GM18517 (cell line): ENCODE measurements around the gene PLCB2.

Source experiments
- ATAC-seq: cut with Tn5 transposase; IDR thresholded peaks from one replicate; pipeline ENCODE4 v1.9.1; 2021; ENCODE audit warnings: mild to moderate bottlenecking, moderate library complexity; ENCODE audit not compliant: unreplicated experiment

Gene PLCB2

DNA sequence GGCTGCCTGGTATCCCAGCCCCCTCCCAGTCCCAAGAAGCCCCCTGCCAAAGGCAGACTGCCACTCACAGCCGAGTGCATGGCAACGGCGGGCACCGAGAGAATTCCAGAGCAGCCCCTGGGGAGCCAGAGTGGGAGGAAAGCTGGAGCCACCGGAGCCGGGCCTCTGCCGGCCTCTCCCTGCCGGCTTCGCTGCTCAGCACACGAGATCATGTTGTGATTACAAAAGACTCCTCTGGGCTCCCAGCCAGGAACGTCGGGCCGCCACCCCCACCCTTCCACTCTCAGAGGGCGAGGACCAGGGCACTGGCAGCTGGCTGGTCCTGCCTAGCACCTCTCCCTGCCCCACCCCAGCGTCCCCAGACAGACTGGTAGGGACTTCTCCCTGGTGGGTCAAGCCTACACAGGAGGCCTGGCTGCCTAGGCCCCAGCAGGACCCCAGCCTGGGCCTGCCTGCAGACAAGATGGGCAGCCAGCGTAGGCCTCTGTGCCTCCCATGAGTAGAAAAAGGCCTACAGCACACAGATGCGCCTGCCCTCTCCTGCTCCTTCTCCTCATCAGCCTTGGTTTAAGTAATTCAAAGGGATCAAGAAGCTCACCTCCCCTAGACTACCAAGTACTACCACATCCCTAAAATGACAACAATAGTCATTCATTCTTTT lies 33.1 kb upstream of the PLCB2 start, which contains the start of gene CCDC9B:
Gene CCDC9B, minus strand, starts transcription at position 200 of the 661 bp plus-strand sequence. Its CDS starts 120 bp downstream, at position 80.
- no peak for ATAC-seq

DNA sequence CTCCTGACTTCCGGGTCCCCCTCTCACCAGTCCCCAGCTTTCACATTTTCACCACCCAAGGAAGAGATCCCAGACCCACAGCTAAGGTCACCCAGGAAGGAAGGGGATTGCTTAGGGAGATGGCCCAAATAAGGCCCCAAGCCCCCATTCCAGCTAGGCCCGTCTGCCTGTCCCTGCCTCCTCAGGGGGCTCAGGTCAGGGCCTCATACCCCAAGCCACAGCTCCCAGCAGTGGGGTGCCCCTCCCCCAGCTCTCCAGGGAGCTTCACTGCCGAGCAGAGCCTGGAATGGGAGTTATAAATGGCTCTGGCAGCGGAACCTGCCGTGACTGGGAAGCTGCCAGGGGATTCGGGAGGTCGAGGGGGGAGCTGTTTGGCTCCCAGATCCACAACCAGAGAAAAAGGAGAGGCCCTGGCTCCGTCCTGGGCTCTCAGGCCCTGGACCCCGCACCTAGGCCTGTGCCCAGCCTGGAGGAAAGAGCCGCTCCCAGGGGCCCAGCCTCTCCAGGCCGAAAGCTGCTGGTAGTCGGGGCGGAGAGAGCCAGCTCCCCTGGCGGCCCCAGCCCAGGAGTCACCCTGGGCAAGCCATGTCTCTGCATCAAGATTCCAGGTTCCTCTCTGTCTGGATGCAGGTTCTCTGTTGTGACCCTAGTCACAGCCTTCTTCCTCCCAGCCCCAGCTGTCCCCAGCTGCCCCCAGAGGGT lies 32.5 kb upstream of the PLCB2 start:
- ATAC-seq = no peak

DNA sequence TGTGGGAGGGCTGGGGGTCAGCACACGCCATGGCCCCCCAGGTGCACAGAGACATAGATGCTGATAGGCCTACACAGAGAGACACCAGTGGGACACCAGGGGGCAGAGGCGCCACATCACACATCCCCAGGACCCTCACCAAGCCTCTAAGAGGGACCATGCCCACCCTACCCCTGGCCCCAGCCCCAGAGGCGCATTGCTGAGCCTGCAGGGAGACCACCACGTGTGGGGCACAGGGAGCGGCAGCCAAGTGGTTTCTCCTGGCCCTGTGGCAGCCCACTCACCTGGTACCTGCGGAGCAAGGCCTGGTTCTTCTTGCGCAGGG lies 31.8 kb upstream of the PLCB2 start:
- ATAC-seq = no peak

DNA sequence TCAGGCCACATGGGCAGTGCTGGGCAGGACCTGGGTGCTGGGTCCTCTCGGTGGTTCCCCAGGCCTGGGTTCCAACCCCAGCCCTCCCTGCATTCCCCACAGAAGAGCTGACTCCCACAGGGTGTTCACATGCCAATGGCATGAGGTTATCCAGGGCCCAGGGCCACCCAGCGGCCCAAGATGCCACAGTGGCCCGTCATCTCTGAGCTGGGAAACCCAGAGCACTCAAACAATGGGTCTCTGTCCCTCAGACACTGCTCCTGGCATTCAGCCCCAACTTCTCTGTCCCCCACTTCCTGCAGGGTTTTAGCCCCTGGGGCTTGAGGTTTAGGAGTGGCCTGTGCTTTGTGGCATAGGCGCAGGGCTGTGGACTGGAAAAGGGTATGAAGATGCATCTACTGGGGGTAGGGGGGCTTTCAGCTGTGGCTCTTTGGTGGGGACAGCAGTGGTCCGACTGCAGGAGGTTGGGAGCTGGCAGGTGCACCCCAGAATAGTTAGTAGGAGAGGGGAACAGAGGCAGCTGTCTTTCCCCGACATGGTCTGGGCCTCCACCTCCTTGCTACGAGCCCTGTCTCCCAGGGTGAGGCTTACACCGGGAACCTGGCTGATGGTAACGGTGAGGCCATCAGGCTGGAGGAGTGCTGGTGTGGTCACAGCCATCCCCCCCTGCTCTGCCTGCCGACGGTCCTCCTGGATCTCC lies 31.3 kb upstream of the PLCB2 start:
- no peak for ATAC-seq

DNA sequence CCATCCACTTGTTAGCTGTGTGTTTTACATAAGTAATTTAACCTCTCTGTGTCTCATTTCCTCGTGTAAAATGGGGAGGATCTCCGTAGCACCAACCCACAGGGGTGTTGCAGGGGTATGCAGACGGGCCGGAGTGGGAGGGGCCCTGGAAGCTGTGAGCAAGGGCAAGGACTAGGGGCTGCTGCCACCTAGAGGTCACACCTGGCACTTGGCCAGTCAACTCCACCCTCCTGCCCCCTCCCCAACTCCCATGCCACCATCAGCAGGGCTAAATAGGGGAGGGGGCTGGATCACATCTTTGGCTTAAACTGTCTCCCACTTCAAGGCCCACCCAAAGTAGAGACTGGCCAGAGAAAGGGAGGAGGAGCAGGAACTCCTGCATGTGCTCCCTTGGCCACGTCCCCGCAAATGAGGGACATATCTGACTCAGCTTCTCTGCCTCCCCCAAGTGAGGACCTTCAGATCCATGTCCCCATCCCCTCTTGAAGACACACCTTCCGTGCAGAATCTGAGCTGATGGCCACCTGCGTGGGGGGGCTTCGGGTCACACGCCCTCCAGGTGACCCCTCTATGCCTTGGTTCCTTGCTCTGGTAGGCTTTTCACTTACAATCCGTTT lies 30.4 kb upstream of the PLCB2 start:
- no peak for ATAC-seq

DNA sequence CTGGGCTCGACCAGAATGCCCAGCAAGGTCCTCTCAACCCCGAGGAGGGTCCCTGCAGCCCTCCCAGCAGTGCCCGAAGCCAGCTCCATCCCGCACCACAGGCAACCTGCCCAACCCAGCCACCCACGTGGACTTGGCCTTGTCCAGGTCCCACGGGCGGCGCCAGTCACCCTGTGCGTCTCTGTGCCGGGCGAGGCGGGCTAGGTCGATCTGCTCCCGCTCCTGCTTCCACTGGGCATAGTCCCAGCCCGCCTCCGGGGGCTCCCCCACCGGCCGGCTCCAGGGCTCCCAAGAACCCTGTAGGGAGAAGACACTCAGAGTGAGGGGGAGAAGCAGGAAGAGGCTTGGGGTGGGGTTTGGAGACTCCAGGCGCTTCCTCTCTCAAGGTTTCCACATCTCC lies 29.9 kb upstream of the PLCB2 start:
- no peak for ATAC-seq

DNA sequence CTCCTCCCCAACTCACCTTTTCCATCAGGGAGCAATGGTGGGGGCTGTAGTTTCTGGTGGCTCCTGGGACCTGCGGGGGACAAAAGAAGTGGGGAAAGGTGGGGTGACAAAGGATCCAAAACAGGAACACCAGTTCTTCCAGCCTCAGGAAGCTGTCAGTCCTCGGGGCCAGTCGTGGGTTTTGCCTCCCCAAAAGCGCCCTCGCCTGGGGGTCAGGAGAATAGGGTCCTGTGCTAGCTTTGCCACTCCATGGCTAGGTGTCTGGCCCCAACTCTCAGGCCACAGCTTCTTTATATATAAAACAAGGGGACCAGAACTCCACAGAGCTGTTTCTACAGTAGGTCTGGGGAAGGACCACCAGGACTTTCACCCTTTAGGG lies 29.0 kb upstream of the PLCB2 start:
- no peak for ATAC-seq

DNA sequence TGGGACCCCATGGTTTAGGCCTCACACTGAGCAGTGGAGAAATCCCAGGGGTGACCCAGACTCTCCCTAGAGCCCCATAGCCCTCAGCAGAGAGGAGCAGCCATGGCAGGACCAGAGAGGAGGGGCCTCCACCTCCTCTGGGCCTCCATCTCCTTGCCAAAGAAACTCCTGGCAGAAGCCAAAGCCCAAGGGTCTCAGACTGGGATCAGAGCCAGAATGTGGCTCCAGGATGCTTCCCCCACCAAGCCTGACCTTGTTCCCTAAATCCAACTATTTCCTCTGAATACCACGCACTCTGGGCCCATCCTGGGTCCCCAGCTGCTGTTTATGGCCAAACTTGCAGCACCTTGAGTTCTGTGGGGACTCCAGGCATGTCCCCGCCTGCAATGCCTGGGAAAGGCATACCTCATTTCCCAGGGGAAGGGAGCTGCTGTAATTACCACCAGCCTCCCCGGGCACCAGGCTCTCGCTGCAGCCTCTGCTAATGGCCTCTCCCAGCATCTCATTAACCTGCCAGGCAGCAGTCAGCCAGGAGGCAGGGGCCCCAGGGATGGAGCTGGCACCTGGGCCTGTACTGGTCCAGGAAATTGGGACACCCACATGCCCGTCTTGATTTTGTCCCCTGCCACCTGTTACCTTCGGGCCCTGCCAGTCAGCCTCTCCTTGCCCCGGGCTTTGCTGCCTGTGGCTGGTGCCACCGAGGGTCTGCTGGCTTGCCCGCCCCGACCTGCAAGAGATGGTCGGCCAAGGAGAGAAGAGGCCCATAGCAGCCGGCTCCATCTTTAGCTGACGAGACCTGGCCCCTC lies 28.4 kb upstream of the PLCB2 start:
- ATAC-seq = no peak

DNA sequence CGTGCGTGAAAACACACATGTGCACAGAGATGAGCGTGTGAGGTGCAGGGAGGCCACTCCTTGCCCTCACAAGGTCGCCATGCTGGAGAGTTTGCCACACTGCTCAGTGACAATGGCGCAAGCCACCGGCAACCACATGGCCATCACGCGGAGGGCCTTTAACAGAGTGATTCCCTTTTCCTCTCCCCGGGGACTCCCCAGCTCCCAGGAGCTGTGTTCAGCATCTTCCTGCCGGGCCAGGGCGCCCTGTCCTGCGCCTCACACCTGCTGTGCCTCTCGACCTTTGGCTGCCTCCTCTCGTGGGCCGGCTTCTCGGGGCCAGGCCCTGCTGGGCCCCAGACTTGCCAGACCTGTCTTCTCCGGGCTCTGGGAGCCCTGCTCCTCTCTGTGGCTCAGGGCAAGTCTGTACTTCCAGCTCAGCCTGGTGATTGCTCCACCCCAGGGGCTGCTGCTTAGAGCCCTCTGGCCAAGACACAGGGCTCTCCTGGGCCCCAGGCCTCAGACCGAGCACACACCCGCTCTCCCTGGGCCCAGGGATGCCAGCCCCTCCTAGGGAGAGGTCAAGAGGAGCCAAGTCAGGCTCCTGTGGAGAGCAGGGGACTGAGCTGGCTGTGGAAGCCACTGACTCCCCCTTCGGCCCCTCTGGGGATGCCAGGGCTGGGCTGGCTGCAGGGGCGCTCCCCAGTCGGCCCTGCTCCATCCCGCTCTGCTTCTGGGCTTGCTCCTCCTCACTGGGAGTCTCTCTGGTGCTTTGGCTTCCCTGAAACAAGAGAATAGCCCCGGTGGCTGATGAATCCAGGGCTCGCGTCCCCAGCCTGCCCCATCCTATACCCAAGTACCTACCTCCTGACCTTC lies 27.4 kb upstream of the PLCB2 start:
- ATAC-seq = no peak

DNA sequence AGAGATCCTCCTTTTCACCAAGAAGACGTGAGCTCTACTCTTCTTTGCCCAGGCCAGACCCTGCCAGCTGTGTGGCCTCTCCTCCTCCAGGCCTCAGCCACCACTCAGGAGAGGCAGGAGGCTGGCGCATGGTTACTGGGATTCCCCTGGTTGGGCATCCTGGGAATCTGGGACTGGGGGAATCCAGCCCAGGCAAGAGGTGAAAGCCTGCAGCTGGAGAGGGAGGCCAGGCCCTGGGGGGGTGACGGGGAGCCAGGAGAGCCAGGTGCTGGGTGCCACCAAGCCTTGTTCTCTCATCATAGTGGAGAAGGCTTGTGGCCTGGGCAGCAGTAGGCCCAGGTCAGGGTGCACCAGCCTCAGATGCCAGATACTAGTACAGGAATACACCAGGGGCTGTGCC lies 26.8 kb upstream of the PLCB2 start:
- ATAC-seq = no peak

DNA sequence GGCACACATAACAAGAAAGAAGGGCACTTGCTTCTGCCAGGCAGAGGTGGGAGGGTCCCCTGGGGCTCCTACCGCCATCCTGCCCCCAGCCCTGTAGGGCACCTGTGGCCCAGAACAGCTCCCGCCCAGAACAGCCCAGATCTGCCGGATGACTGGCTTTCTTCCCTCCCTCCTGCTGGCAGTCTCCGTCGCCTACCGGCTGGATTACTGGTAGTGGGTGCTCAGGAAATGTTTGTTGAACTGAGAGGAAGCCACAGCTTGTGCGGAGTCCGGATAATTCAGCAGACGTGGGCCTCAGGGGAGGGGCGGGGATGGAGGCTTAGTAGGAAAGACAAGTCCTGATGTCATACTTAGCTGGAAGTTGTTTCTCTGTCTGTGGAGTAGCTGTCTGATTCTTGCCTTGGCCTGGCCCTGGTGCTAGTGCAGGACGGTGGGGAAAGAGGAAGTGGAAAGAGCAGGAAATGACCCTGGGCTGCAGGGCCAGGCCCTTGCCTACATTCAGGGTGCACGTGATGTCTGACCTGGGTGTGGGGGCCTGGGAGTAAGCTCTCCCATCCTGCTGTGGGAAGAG lies 26.3 kb upstream of the PLCB2 start:
- no peak for ATAC-seq

DNA sequence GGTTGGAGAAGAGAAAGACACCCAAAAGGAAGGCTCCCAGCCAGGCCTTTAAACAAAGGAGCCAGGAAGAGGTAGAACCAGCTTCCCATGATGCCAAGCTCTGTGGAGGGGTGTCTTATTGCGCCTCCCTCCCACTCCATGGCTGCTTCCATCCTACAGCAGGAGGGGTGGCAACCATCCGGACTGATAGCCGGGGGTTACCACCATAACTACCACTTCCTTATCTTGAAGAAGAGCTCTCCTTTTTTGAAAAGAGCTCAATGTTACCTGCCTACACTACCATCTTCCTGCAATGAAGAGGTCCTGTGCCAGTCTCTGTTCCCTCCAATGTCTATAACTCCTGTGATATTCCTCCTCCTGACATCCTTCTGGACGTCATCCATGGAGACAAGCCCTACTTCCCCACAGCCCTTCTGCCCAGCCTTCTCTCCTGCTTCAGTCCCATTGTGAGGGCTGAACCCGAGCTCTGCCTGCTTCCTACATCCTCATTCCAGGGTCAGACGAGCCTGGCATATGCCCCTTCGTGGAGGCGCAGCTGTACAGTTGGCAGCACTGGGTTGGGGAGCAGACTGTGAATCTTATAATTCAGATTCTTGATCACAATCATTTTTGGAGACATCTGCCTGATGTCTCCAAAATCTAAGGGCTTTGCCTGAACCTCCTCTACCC lies 24.5 kb upstream of the PLCB2 start:
- ATAC-seq = no peak

DNA sequence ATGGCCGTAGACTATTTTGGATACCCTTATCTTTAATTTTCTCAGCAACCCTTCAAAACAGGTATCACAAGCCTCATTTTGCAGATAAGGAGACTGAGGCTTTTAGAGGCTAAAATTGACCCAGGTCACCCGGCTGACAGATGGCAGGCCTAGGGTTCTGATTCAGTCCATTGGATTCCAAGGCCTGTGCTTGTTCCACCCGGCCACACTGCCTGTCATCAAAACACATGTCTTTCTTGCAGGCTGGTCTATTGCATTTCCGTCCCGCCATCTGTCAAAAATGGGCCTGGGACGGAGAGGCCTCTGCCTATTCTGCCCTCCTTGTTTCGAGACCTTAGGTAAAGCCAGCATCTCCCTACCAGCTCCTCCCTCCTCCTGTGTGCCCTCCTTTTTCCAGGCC lies 23.9 kb upstream of the PLCB2 start:
- ATAC-seq = no peak

DNA sequence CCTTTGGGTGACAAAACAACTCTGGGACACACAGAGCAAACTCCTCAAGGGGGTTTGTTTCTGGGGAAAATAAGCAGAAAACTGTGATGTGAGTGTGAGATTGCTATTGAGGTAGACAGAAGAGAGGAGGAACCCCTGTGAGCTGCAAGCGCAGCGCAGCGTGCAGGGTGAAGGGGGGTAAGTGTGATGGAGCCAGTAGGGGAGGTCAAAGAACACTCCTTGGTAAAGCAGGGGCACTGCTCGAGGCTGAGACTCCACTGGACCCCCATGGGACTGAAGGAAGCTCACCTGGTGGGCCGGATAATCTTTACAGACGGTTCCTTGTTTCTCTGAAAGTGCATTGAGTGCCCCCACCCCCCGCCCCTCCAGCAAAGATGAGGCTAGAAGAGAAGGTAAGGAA lies 23.3 kb upstream of the PLCB2 start:
- ATAC-seq = no peak

DNA sequence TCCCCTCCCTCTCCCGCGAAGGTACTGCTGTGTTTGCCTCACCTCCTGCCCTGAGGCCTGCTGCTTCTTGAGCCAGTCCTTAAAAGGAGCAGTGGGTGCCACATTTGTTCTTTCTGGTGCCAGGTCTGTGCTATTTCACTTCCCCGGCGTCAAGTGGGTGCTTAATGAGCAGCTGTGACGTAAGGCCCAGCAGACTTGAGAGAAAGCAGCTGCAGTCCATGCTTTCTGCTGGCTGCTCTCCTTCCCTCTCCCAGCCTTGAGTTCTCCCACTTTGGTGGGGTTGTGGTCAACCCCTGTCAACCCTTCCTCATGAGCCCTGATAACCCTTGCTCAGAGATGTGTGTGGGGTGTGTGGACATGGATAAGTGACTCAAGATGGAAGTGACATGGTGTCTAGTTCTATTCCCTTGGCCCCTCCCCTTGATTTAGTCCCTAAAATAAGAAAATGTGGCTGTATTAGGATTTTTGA lies 22.7 kb upstream of the PLCB2 start:
- no peak for ATAC-seq

DNA sequence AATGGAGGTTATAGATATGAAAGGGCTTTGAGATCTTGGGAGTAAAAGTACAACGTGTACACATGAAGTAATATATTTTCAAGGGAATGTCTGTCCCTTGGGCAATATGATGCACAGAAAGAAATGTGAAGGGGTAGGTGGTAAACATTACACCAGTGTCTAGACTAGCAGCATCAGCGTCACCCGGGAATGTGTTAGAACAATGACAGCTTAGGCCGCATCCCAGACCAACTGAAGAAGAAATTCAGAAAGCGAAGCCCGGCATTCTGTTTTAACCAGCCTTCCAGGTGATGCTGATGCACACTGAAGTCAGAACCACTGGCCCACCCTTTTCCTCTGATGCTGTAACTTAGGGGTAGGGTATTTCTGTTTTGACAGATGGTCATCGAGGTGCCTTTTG lies 22.1 kb upstream of the PLCB2 start:
- no peak for ATAC-seq

DNA sequence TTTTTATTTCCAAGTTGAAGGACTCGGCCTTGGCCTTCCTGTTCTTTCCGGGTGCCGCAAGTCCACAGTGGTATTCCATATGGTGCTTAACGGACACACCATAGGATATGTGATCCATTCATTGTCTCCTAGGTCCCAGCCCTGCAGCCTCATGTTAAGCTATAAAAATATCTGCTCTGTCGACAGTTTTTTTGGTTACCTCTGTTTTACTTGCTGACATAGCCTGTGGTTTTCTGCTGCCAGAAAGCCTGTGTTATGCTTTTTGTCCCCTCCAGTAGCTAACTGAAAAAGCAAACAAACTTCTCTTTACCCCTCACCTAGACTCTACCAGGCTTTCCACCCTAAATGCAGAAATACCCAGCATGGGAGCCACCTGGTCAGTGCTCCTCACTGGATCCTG lies 21.0 kb upstream of the PLCB2 start:
- no peak for ATAC-seq

DNA sequence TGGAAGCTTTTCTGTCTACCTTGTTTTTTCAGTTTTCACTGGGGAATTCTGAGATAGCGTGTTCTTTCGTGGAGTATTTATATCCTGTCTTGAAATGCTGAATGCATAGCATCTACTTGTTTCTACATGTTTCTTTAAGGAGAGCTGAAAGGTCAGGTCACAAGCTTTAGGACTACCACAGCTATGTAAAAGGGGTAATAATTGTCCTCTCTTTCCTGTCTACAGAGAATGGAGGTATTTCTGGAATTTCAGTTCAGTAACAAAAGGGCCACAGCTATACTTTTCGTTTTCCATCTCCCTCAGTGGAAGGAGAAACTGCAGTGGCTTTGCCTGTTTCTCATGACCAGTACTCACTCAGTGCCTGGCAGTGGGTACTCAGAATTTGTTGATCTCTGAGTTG lies 20.4 kb upstream of the PLCB2 start:
- ATAC-seq = no peak

DNA sequence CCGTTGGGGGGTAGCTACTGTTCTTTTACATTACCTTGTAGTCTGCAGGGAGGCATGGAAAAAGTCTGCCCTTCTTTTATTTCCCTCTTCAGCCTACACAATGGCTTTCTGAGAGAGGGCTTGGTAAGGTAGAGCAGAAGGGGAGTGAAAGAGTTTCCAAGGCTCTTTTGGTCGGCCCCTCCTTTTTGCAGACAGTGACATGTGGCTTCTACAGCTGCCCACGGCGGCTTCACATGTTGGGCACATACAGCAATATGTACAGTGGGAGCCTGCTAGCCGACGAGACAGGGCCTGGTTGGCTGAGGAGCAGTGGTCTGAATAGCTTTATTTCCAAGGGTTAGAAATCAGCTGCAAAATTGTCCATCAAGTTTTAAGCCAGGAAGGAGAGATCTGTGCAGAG lies 19.7 kb upstream of the PLCB2 start:
- ATAC-seq = no peak
